Measurements from ENCODE around the gene MZB1.

MZB1 gene

DNA sequence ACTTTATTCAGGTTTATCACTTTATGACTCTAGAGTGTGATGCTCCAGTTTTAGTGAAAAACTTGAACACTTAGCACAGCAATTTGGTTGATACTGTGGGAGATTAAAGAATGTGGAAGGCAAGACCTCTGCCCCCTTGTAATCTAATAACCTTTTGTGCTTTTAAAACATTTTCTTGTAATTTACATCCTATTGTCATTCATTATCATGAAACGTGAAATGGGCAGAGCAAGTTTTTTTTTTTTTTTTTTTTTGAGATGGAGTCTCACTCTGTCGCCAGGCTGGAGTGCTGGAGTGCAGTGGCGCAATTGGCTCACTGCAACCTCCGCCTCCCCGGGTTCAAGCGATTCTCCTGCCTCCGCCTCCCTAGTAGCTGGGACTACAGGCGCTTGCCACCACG lies 46.2 kb downstream of the MZB1 start:
- peak overlapping the region in 1 of 2 donors; percentile 82 for H3K4me3 ChIP-seq (replicated peaks in 1 of 2; ENCODE audit: low read depth in 2 of 2, low read length in 2 of 2)
- DNase-seq (ENCODE audit: low read depth in 2 of 2): no peak
- TF ChIP-seq, protein P1, sequence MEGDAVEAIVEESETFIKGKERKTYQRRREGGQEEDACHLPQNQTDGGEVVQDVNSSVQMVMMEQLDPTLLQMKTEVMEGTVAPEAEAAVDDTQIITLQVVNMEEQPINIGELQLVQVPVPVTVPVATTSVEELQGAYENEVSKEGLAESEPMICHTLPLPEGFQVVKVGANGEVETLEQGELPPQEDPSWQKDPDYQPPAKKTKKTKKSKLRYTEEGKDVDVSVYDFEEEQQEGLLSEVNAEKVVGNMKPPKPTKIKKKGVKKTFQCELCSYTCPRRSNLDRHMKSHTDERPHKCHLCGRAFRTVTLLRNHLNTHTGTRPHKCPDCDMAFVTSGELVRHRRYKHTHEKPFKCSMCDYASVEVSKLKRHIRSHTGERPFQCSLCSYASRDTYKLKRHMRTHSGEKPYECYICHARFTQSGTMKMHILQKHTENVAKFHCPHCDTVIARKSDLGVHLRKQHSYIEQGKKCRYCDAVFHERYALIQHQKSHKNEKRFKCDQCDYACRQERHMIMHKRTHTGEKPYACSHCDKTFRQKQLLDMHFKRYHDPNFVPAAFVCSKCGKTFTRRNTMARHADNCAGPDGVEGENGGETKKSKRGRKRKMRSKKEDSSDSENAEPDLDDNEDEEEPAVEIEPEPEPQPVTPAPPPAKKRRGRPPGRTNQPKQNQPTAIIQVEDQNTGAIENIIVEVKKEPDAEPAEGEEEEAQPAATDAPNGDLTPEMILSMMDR (IDR thresholded peaks at IDR 0.05; ENCODE audit: low read depth, low read length): no peak

DNA sequence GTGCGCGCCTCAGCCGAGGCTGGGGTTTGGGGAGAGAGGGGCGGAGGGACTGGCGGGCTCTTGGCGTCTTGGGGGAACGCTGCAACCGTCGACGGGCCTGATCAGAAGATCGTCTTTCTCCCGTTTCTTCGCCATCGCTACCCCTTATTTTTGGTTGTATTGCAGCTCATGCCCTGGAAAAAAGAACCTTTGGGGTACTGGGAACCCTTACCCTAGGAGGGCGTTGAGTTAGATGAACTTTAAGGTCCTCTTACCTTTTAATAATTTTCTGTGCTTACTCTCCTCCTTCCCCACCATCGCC lies 47.3 kb downstream of the MZB1 start:
- peak overlapping the region; percentile 82 to 98 for H3K4me3 ChIP-seq (replicated peaks in 1 of 2; ENCODE audit: low read depth in 2 of 2, low read length in 2 of 2)
- DNase-seq (ENCODE audit: low read depth in 2 of 2): no peak
- TF ChIP-seq, protein P1 (IDR thresholded peaks at IDR 0.05; ENCODE audit: low read depth, low read length): no peak

DNA sequence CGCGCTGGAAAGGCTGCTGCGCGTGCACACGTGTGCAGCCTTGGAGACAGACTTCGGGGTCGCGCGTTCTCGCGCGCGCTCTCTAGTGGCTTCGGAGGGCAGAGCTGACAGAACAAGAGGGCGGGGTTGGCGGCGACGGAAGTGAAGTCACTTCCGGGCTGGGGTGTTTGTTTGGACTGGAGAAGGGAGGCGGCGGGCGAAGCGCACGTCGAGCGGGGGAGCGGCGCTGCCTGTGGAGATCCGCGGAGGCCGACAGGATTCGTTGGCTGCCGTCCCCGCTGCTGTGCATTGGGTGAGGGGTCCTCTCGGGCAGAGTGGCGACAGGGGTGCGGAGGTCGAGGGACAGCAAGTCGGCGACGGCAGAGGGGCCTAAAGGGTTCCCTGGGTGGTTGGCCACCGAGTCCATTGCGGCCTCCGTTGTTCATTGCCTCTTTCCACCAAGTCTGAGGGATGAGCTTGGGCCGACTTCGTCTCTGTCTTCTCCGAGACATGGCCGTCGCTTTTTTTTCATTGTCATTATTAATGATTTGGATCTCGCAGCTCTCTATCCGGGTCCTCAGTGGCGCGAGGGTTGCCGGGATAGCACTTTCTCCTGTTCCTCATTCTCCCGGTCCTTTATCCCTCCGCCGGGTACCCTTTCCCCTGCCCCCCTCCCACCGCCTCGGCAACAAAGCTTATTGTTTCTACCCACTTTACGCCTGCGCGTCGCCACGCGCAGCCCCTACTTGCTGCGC lies 47.9 kb downstream of the MZB1 start, which contains the start of gene PAIP2:
Gene PAIP2, plus strand, starts transcription at position 166 of the 734 bp plus-strand sequence. CDS start 21,931 bp downstream, outside the sequence.
- peak; percentile 98 to 99 for DNase-seq (ENCODE audit: low read depth in 2 of 2)
- peak within 1 kb of the TSS; percentile 82 to 98 for H3K4me3 ChIP-seq (replicated peaks in 1 of 2; ENCODE audit: low read depth in 2 of 2, low read length in 2 of 2)
- TF ChIP-seq, protein P1 (IDR thresholded peaks at IDR 0.05; ENCODE audit: low read depth, low read length): peak; percentile 67

DNA sequence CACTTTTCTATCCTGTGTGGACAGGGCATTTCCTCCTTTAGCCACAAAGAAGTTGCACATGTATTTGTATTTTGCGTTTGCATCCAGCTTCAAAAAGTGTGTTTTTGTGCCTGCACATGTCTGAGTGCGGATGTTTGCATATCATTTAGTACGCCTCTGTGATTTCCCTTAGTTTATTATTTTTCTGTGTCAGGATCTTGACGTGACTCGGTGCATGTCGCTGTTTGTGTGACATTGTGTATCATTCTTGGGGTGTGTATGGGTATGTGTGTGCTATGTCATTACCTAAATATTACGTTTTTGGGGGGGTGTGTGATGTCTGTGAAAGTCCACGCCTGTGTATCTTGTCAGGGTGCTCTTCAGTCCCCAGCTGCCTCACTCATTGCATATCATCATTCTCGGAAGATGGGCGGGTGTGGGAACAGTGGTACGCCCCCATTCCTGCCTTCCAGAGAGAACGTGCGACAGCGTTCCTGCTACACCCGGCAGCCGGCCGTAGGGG lies 48.5 kb downstream of the MZB1 start:
- TF ChIP-seq, protein P1 (IDR thresholded peaks at IDR 0.05; ENCODE audit: low read depth, low read length): no peak
- no peak for DNase-seq (ENCODE audit: low read depth in 2 of 2)
- H3K4me3 ChIP-seq (replicated peaks in 1 of 2; ENCODE audit: low read depth in 2 of 2, low read length in 2 of 2): peak overlapping the region; percentile 82 to 98

DNA sequence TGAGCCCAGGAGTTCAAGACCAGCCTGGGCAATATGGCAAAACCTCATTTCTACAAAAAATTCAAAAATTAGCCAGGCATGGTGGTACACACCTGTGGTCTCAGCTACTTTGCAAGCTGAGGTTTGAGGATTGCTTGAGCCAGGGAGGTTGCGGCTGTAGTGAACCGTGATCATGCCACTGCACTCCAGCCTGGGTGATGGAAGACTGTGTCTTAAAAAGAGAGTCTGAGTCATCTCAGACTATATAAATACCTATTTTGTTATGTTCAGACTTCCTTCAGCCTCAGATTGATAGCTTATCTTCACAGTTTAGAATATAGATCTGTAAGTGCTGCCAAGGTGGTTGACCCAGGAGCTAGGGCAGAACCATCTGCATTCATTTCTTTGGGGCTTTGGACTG lies 49.7 kb downstream of the MZB1 start:
- H3K4me3 ChIP-seq (replicated peaks in 1 of 2; ENCODE audit: low read depth in 2 of 2, low read length in 2 of 2): no peak overlapping the region
- TF ChIP-seq, protein P1 (IDR thresholded peaks at IDR 0.05; ENCODE audit: low read depth, low read length): no peak
- DNase-seq (ENCODE audit: low read depth in 2 of 2): no peak

Data from cardiac fibroblast (primary cell).